Measurements from ENCODE around the gene CCDC28A.

- TF ChIP-seq CTCF (IDR thresholded peaks at IDR 0.05 in 8 of 11, conservative IDR thresholded peaks at IDR 0.05 in 3 of 11), result no peak
- no peak for TF ChIP-seq POLR2AphosphoS5 (IDR thresholded peaks at IDR 0.05)
- no peak for TF ChIP-seq POLR2A (IDR thresholded peaks at IDR 0.05)
These were observed 46.8 kb upstream of the CCDC28A start for GRCh38 chr6:138726757-138727097.

Data from spleen (tissue), 7 donors.